HG02870 (cell line): ENCODE data around the gene MDH1B.
"Not testable (repeated sequence)": the region's sequence is repeated elsewhere in the genome, so short reads cannot be mapped to it uniquely, and the experiment has no call there.

Experiments used
- ATAC-seq: cut with Tn5 transposase; IDR thresholded peaks from one replicate; pipeline ENCODE4 v1.9.1; 2021; ENCODE audit warnings: mild to moderate bottlenecking, moderate library complexity; ENCODE audit not compliant: unreplicated experiment

MDH1B gene

GRCh38 chr2:206765242-206766056 lies at the start of gene MDH1B, which contains the start of gene FASTKD2:
TSS of gene MDH1B (minus strand) at chr2:206765328. CDS start at chr2:206765271, 57 bp downstream.
TSS of gene FASTKD2 (plus strand) at chr2:206765606. CDS start at chr2:206766694, 1,088 bp downstream.
- ATAC-seq, result peak; percentile 87

GRCh38 chr2:206814498-206814897 lies 49.4 kb upstream of the MDH1B start:
- no peak for ATAC-seq

- not testable (repeated sequence) for ATAC-seq
These were observed 47.3 kb upstream of the MDH1B start for GRCh38 chr2:206812471-206812870.

GRCh38 chr2:206807624-206808023 lies 42.5 kb upstream of the MDH1B start:
- not testable (repeated sequence) for ATAC-seq

- ATAC-seq, result no peak
These were observed 40.9 kb upstream of the MDH1B start for GRCh38 chr2:206805887-206806607.

- no peak for ATAC-seq
These were observed 39.2 kb upstream of the MDH1B start for GRCh38 chr2:206804326-206804725.

- ATAC-seq, result no peak
These were observed 37.8 kb upstream of the MDH1B start for GRCh38 chr2:206802654-206803514.

- no peak for ATAC-seq
These were observed 36.5 kb upstream of the MDH1B start for GRCh38 chr2:206801418-206802189.

GRCh38 chr2:206800506-206801417 lies 35.6 kb upstream of the MDH1B start:
- peak; percentile 46 for ATAC-seq

GRCh38 chr2:206799083-206799482 lies 34.0 kb upstream of the MDH1B start:
- ATAC-seq, result no peak

- peak; percentile 58 for ATAC-seq
These were observed 32.9 kb upstream of the MDH1B start for GRCh38 chr2:206798000-206798399.

- ATAC-seq, result no peak
These were observed 32.2 kb upstream of the MDH1B start for GRCh38 chr2:206797376-206797775.

GRCh38 chr2:206792645-206793044 lies 27.5 kb upstream of the MDH1B start:
- no peak for ATAC-seq

- ATAC-seq, result no peak
These were observed 25.3 kb upstream of the MDH1B start for GRCh38 chr2:206790311-206790935.

- ATAC-seq, result no peak
These were observed 19.6 kb upstream of the MDH1B start for GRCh38 chr2:206784559-206785353.

GRCh38 chr2:206783718-206784117 lies 18.6 kb upstream of the MDH1B start:
- no peak for ATAC-seq

- no peak for ATAC-seq
These were observed 15.5 kb upstream of the MDH1B start for GRCh38 chr2:206780671-206781070.

- ATAC-seq, result no peak
These were observed 11.3 kb upstream of the MDH1B start for GRCh38 chr2:206776432-206776831.
